CD4-positive, alpha-beta T cell treated with Interferon gamma for 1 hour (primary cell): Measurements from ENCODE around the gene FMOD.
"Not testable (repeated sequence)": the region's sequence is repeated elsewhere in the genome, so short reads cannot be mapped to it uniquely, and the experiment has no call there.

Source experiments
- DNase-seq: peaks from one replicate; pipeline ENCODE4 v3.0.0-alpha.2; 2020

The FMOD gene

GRCh38 chr1:203304919-203305808 is 45.8 kb downstream of the FMOD start, which contains the start of gene BTG2:
Gene BTG2 (plus strand): TSS chr1:203305519. CDS start chr1:203305607, 88 bp downstream.
- peak; percentile 96 for DNase-seq

- DNase-seq = peak; percentile 6
Measured at GRCh38 chr1:203304391-203304918, 46.5 kb downstream of the FMOD start.

GRCh38 chr1:203302894-203303293 is 48.0 kb downstream of the FMOD start:
- DNase-seq = no peak

- DNase-seq = no peak
Measured at GRCh38 chr1:203302456-203302855, 48.5 kb downstream of the FMOD start.

GRCh38 chr1:203301331-203301668 is 49.6 kb downstream of the FMOD start:
- DNase-seq = no peak

- no peak for DNase-seq
Measured at GRCh38 chr1:203300441-203301330, 50.2 kb downstream of the FMOD start.

GRCh38 chr1:203299719-203300429 is 51.0 kb downstream of the FMOD start:
- DNase-seq = not testable (repeated sequence)

GRCh38 chr1:203299169-203299568 is 51.8 kb downstream of the FMOD start:
- peak; percentile 49 for DNase-seq

GRCh38 chr1:203296460-203297073 is 54.4 kb downstream of the FMOD start:
- DNase-seq = no peak

GRCh38 chr1:203295796-203296195 is 55.1 kb downstream of the FMOD start:
- DNase-seq = peak; percentile 75

GRCh38 chr1:203291201-203292096 is 59.5 kb downstream of the FMOD start:
- DNase-seq = peak; percentile 21
